Measurements from ENCODE around the gene PCSK9. TPM values are rescaled to one million over a fixed set of nuclear protein-coding genes. Genes with fewer than 3 reads are reported as not detected.

PCSK9 gene
- total RNA-seq, 2 donors from 2014 or later: 0.45 TPM; not detected in 1

- no peaks in the 10 kb centered on the region for H3K4me1 ChIP-seq (replicated peaks)
Measured at GRCh38 chr1:55048453-55049270, 9.3 kb downstream of the PCSK9 start.

GRCh38 chr1:55049271-55049913, 10.0 kb downstream of the PCSK9 start:
- Histone ChIP-seq H3K4me1 (replicated peaks) (no peaks in the 10 kb centered on the region), H3K9me3 (no peaks in the 10 kb centered on the region), H3K4me3 (no peak overlapping the region), H3K27ac (no peak overlapping the region), H3K36me3 (no peaks in the 10 kb centered on the region), H3K27me3 (replicated peaks; ENCODE audit: insufficient read depth) (no peaks in the 10 kb centered on the region)
- intact Hi-C loops (cut with DNase I): no loop called here
- TF ChIP-seq POLR2AphosphoS5 (IDR thresholded peaks at IDR 0.05) (no peak), CTCF (IDR thresholded peaks at IDR 0.05) (no peak), POLR2A (IDR thresholded peaks at IDR 0.05) (no peak)
- DNase-seq (ENCODE audit: low spot score): no peak
- WGBS: 80% methylated on average over 9 of the region's 9 CpGs

More at GRCh38 chr1:55048453-55049270, 9.3 kb downstream of the PCSK9 start:
- no peak for DNase-seq (ENCODE audit: low spot score)
- Histone ChIP-seq H3K4me3 (no peak overlapping the region), H3K9me3 (no peaks in the 10 kb centered on the region), H3K36me3 (no peaks in the 10 kb centered on the region), H3K27ac (no peak overlapping the region), H3K27me3 (replicated peaks; ENCODE audit: insufficient read depth) (no peaks in the 10 kb centered on the region)
- 92% methylated on average over 11 of the region's 11 CpGs for WGBS
- intact Hi-C loops (cut with DNase I): no loop called here
- TF ChIP-seq POLR2A (IDR thresholded peaks at IDR 0.05) (no peak), CTCF (IDR thresholded peaks at IDR 0.05) (no peak), POLR2AphosphoS5 (IDR thresholded peaks at IDR 0.05) (no peak)

GRCh38 chr1:55049914-55050278, 10.5 kb downstream of the PCSK9 start:
- Histone ChIP-seq H3K36me3 (no peaks in the 10 kb centered on the region), H3K4me3 (no peak overlapping the region), H3K27ac (no peak overlapping the region), H3K9me3 (no peaks in the 10 kb centered on the region), H3K4me1 (replicated peaks) (no peaks in the 10 kb centered on the region), H3K27me3 (replicated peaks; ENCODE audit: insufficient read depth) (no peaks in the 10 kb centered on the region)
- intact Hi-C loops (cut with DNase I): no loop called here
- DNase-seq (ENCODE audit: low spot score): peak; percentile 49
- WGBS: 29% methylated on average over 8 of the region's 9 CpGs
- TF ChIP-seq CTCF (IDR thresholded peaks at IDR 0.05) (no peak), POLR2AphosphoS5 (IDR thresholded peaks at IDR 0.05) (no peak), POLR2A (IDR thresholded peaks at IDR 0.05) (no peak)

- intact Hi-C loops (cut with DNase I): no loop called here
- TF ChIP-seq CTCF (IDR thresholded peaks at IDR 0.05) (no peak), POLR2A (IDR thresholded peaks at IDR 0.05) (no peak), POLR2AphosphoS5 (IDR thresholded peaks at IDR 0.05) (no peak)
- H3K27me3 ChIP-seq (replicated peaks; ENCODE audit: insufficient read depth): no peaks in the 10 kb centered on the region
Measured at GRCh38 chr1:55050283-55050682, 10.9 kb downstream of the PCSK9 start.

More at GRCh38 chr1:55050283-55050682, 10.9 kb downstream of the PCSK9 start:
- WGBS: 62% methylated on average over 8 of the region's 9 CpGs
- DNase-seq (ENCODE audit: low spot score): no peak
- Histone ChIP-seq H3K9me3 (no peaks in the 10 kb centered on the region), H3K27ac (no peak overlapping the region), H3K4me1 (replicated peaks) (no peaks in the 10 kb centered on the region), H3K36me3 (no peaks in the 10 kb centered on the region), H3K4me3 (no peak overlapping the region)
